ENCODE data around the gene PRKCE. TPM values are rescaled to one million over a fixed set of nuclear protein-coding genes. Genes with fewer than 3 reads are reported as not detected.
A peak's percentile ranks its signal among the peaks of the same experiment; 100 is the strongest.

The PRKCE gene
- total RNA-seq, 1 experiment from 2014 or later = 2.4 TPM

GRCh38 chr2:46074501-46074900 is 423.0 kb downstream of the PRKCE start:
- TF ChIP-seq CTCF (conservative IDR thresholded peaks at IDR 0.05; ENCODE audit: low read depth, low read length) (no peak), EZH2 (IDR thresholded peaks at IDR 0.05; ENCODE audit: borderline replicate concordance, low read depth, low read length, poor library complexity, severe bottlenecking) (no peak)
- Histone ChIP-seq H3K27me3 (replicated peaks; ENCODE audit: insufficient read depth, low read depth, low read length, poor library complexity) (no peaks in the 10 kb centered on the region), H3K9me3 (ENCODE audit: low read depth, low read length, poor library complexity, severe bottlenecking) (no peaks in the 10 kb centered on the region), H3K4me3 (ENCODE audit: low read depth, low read length, poor library complexity, severe bottlenecking) (no peak overlapping the region), H3K27ac (ENCODE audit: low read depth, low read length, poor library complexity, severe bottlenecking) (no peak overlapping the region), H3K4me1 (ENCODE audit: insufficient read depth, low read length, poor library complexity, severe bottlenecking) (no peaks in the 10 kb centered on the region), H3K36me3 (ENCODE audit: insufficient read depth, low read length, poor library complexity, severe bottlenecking) (no peaks in the 10 kb centered on the region)
- ChIA-PET CTCF (no interaction called here), POLR2A (ENCODE audit: low non-redundant PET) (no interaction called here)
- no TSS peak for BruUV-seq (replicated peaks)
- intact Hi-C loops (cut with micrococcal nuclease; ENCODE audit: unreplicated experiment) = no loop called here
- DNase-seq (ENCODE audit: low spot score) = no peak

- TF ChIP-seq CTCF (conservative IDR thresholded peaks at IDR 0.05; ENCODE audit: low read depth, low read length) (no peak), EZH2 (IDR thresholded peaks at IDR 0.05; ENCODE audit: borderline replicate concordance, low read depth, low read length, poor library complexity, severe bottlenecking) (no peak)
- H3K27me3 ChIP-seq (replicated peaks; ENCODE audit: insufficient read depth, low read depth, low read length, poor library complexity) = no peaks in the 10 kb centered on the region
- intact Hi-C loops (cut with micrococcal nuclease; ENCODE audit: unreplicated experiment) = no loop called here
- no peak for DNase-seq (ENCODE audit: low spot score)
- ChIA-PET POLR2A (ENCODE audit: low non-redundant PET) (no interaction called here), CTCF (no interaction called here)
- no peak overlapping the region for H3K27ac ChIP-seq (ENCODE audit: low read depth, low read length, poor library complexity, severe bottlenecking)
- no TSS peak for BruUV-seq (replicated peaks)
- H3K9me3 ChIP-seq (ENCODE audit: low read depth, low read length, poor library complexity, severe bottlenecking) = no peaks in the 10 kb centered on the region
- no peaks in the 10 kb centered on the region for H3K36me3 ChIP-seq (ENCODE audit: insufficient read depth, low read length, poor library complexity, severe bottlenecking)
- H3K4me1 ChIP-seq (ENCODE audit: insufficient read depth, low read length, poor library complexity, severe bottlenecking) = no peaks in the 10 kb centered on the region
- no peak overlapping the region for H3K4me3 ChIP-seq (ENCODE audit: low read depth, low read length, poor library complexity, severe bottlenecking)
Observed at GRCh38 chr2:46075848-46076247, 424.4 kb downstream of the PRKCE start.

GRCh38 chr2:46076251-46076650 is 424.8 kb downstream of the PRKCE start:
- Histone ChIP-seq H3K27ac (ENCODE audit: low read depth, low read length, poor library complexity, severe bottlenecking) (no peak overlapping the region), H3K9me3 (ENCODE audit: low read depth, low read length, poor library complexity, severe bottlenecking) (no peaks in the 10 kb centered on the region), H3K36me3 (ENCODE audit: insufficient read depth, low read length, poor library complexity, severe bottlenecking) (no peaks in the 10 kb centered on the region), H3K27me3 (replicated peaks; ENCODE audit: insufficient read depth, low read depth, low read length, poor library complexity) (no peaks in the 10 kb centered on the region), H3K4me3 (ENCODE audit: low read depth, low read length, poor library complexity, severe bottlenecking) (no peak overlapping the region), H3K4me1 (ENCODE audit: insufficient read depth, low read length, poor library complexity, severe bottlenecking) (no peaks in the 10 kb centered on the region)
- ChIA-PET POLR2A (ENCODE audit: low non-redundant PET) (no interaction called here), CTCF (no interaction called here)
- no TSS peak for BruUV-seq (replicated peaks)
- intact Hi-C loops (cut with micrococcal nuclease; ENCODE audit: unreplicated experiment) = no loop called here
- TF ChIP-seq CTCF (conservative IDR thresholded peaks at IDR 0.05; ENCODE audit: low read depth, low read length) = no peak
- TF ChIP-seq EZH2 (IDR thresholded peaks at IDR 0.05; ENCODE audit: borderline replicate concordance, low read depth, low read length, poor library complexity, severe bottlenecking) = no peak
- DNase-seq (ENCODE audit: low spot score) = peak; percentile 19
